Esophagus (tissue), 2 donors: ENCODE results near the gene NKG7. TPM values are rescaled to one million over a fixed set of nuclear protein-coding genes. Genes with fewer than 3 reads are reported as not detected.

Experiments
- H3K27ac ChIP-seq, 2 donors: one replicate each; pipeline ENCODE4 v1.5.1; 2013; ENCODE audit warnings: low read depth in 2 of 2, mild to moderate bottlenecking in 2 of 2, inconsistent platforms in 1 of 2, low read length in 1 of 2, moderate library complexity in 1 of 2
- H3K27me3 ChIP-seq, 2 donors: one replicate each; pipeline ENCODE4 v1.6.1; 2013; ENCODE audit warnings: low read length in 2 of 2, control low read depth in 1 of 2, mild to moderate bottlenecking in 1 of 2; ENCODE audit not compliant: insufficient read depth in 2 of 2, control insufficient read depth in 1 of 2
- H3K36me3 ChIP-seq, 2 donors: one replicate each; pipeline ENCODE4 v1.6.1; 2013; ENCODE audit warnings: low read length in 1 of 2; ENCODE audit not compliant: control insufficient read depth in 2 of 2, insufficient read depth in 2 of 2
- H3K4me1 ChIP-seq, 2 donors: one replicate each; pipeline ENCODE4 v1.6.1; 2013; ENCODE audit warnings: low read length in 1 of 2; ENCODE audit not compliant: control insufficient read depth in 2 of 2, insufficient read depth in 2 of 2
- H3K4me3 ChIP-seq, 2 donors: one replicate each; pipeline ENCODE4 v1.5.1; 2013; ENCODE audit warnings: low read length in 2 of 2, mild to moderate bottlenecking in 2 of 2, low read depth in 1 of 2, moderate library complexity in 1 of 2
- H3K9me3 ChIP-seq, 2 donors: one replicate each; pipeline ENCODE4 v1.6.1; 2013; ENCODE audit warnings: mild to moderate bottlenecking in 2 of 2, low read depth in 1 of 2, low read length in 1 of 2, moderate library complexity in 1 of 2; ENCODE audit not compliant: control insufficient read depth in 2 of 2, insufficient read depth in 1 of 2
- WGBS, 2 donors: extraction: QIAGEN DNeasy Blood & Tissue Kit; methylation state at CpG; one replicate each; pipeline ENCODE4 v1.1.7; 2013; 5-methylcytosine and 5-hydroxymethylcytosine counted together
- polyA plus RNA-seq, 2 donors: library from polyadenylated mRNA; stranded (reverse); fragments of 200-250 nt; gene quantifications; one replicate each; pipeline ENCODE4 v1.2.3, GENCODE V29; 2013
- donor health status: healthy with polysubstance abuse.
- donor health status: Bipolar disorder and iron deficiency.

The NKG7 gene
- polyA plus RNA-seq, 2 donors = 1.0 to 3.2 TPM

- Histone ChIP-seq H3K27ac (peak overlapping the region; percentile 71 to 88), H3K4me3 (peak overlapping the region; percentile 53 to 64), H3K4me1 (peaks cover 10 to 13% of the 10 kb centered on the region in 2 donors), H3K27me3 (no peaks in the 10 kb centered on the region), H3K36me3 (peaks cover 0 to 5% of the 10 kb centered on the region in 2 donors), H3K9me3 (no peaks in the 10 kb centered on the region)
- WGBS, 2 donors = 1 to 2% methylated on average over 97 to 107 of the region's 107 CpGs
Measured at GRCh38 chr19:51339687-51340656, 32.5 kb downstream of the NKG7 start.

GRCh38 chr19:51339313-51339686 lies 33.2 kb downstream of the NKG7 start:
- H3K9me3 ChIP-seq = no peaks in the 10 kb centered on the region
- H3K27me3 ChIP-seq = no peaks in the 10 kb centered on the region
- H3K27ac ChIP-seq = peak overlapping the region; percentile 64 to 79
- H3K36me3 ChIP-seq = peaks cover 0 to 5% of the 10 kb centered on the region in 2 donors
- H3K4me3 ChIP-seq = peak overlapping the region; percentile 53 to 64
- H3K4me1 ChIP-seq = peaks cover 10 to 13% of the 10 kb centered on the region in 2 donors
- 1% methylated on average over 10 of the region's 10 CpGs for WGBS, 2 donors

GRCh38 chr19:51338563-51339312 lies 33.7 kb downstream of the NKG7 start:
- no peaks in the 10 kb centered on the region for H3K27me3 ChIP-seq
- H3K36me3 ChIP-seq = peaks cover 0 to 9% of the 10 kb centered on the region in 2 donors
- no peaks in the 10 kb centered on the region for H3K9me3 ChIP-seq
- peak overlapping the region; percentile 64 to 79 for H3K27ac ChIP-seq
- peaks cover 10 to 13% of the 10 kb centered on the region in 2 donors for H3K4me1 ChIP-seq
- 4 to 5% methylated on average over 41 to 43 of the region's 43 CpGs for WGBS, 2 donors
- peak overlapping the region; percentile 53 to 64 for H3K4me3 ChIP-seq

GRCh38 chr19:51337861-51338562 lies 34.4 kb downstream of the NKG7 start:
- H3K36me3 ChIP-seq = peaks cover 0 to 10% of the 10 kb centered on the region in 2 donors
- no peaks in the 10 kb centered on the region for H3K9me3 ChIP-seq
- H3K27ac ChIP-seq = no peak overlapping the region
- H3K4me3 ChIP-seq = peak overlapping the region in 1 of 2 donors; percentile 53
- H3K4me1 ChIP-seq = peaks cover 7 to 13% of the 10 kb centered on the region in 2 donors
- no peaks in the 10 kb centered on the region for H3K27me3 ChIP-seq
- 82 to 85% methylated on average over 17 to 19 of the region's 19 CpGs for WGBS, 2 donors

GRCh38 chr19:51337141-51337860 lies 35.2 kb downstream of the NKG7 start:
- Histone ChIP-seq H3K9me3 (peaks cover 0 to under 1% of the 10 kb centered on the region in 2 donors), H3K27me3 (no peaks in the 10 kb centered on the region), H3K27ac (no peak overlapping the region), H3K4me3 (no peak overlapping the region), H3K36me3 (peaks cover 0 to 12% of the 10 kb centered on the region in 2 donors), H3K4me1 (peaks cover 7 to 9% of the 10 kb centered on the region in 2 donors)
- whole genome bisulfite sequencing, 2 donors = 92% methylated on average over 13 of the region's 13 CpGs

GRCh38 chr19:51333836-51334460 lies 38.5 kb downstream of the NKG7 start:
- 89 to 90% methylated on average over 11 to 13 of the region's 13 CpGs for WGBS, 2 donors
- H3K4me3 ChIP-seq = no peak overlapping the region

GRCh38 chr19:51331716-51332115 lies 40.7 kb downstream of the NKG7 start:
- Histone ChIP-seq H3K36me3 (peaks cover 0 to 25% of the 10 kb centered on the region in 2 donors), H3K9me3 (peaks cover 0 to 6% of the 10 kb centered on the region in 2 donors), H3K27me3 (peaks cover 0 to 3% of the 10 kb centered on the region in 2 donors), H3K4me1 (peaks cover 0 to 3% of the 10 kb centered on the region in 2 donors), H3K4me3 (no peak overlapping the region), H3K27ac (no peak overlapping the region)
- WGBS, 2 donors = 85 to 89% methylated on average over 6 of the region's 6 CpGs

More at GRCh38 chr19:51333836-51334460, 38.5 kb downstream of the NKG7 start:
- peaks cover 0 to 6% of the 10 kb centered on the region in 2 donors for H3K9me3 ChIP-seq
- peaks cover 0 to 30% of the 10 kb centered on the region in 2 donors for H3K36me3 ChIP-seq
- H3K4me1 ChIP-seq = peaks cover 2 to 3% of the 10 kb centered on the region in 2 donors
- H3K27me3 ChIP-seq = no peaks in the 10 kb centered on the region
- H3K27ac ChIP-seq = no peak overlapping the region

GRCh38 chr19:51331193-51331592 lies 41.3 kb downstream of the NKG7 start:
- Histone ChIP-seq H3K27me3 (peaks cover 0 to 3% of the 10 kb centered on the region in 2 donors), H3K9me3 (peaks cover 0 to 6% of the 10 kb centered on the region in 2 donors), H3K27ac (no peak overlapping the region), H3K4me1 (peaks cover 0 to 3% of the 10 kb centered on the region in 2 donors), H3K36me3 (peaks cover 0 to 25% of the 10 kb centered on the region in 2 donors), H3K4me3 (no peak overlapping the region)
- whole genome bisulfite sequencing, 2 donors = 76 to 80% methylated on average over 3 of the region's 3 CpGs
